B cell (primary cell): ENCODE measurements around the gene GGNBP2. TPM values are rescaled to one million over a fixed set of nuclear protein-coding genes. Genes with fewer than 3 reads are reported as not detected.

Experiments
- ATAC-seq: fragments of 200-7000 bp; cut with Tn5 transposase; one replicate; pipeline ENCODE4 v1.10.0; 2021; ENCODE audit warnings: low read depth, mild to moderate bottlenecking, moderate number of reproducible peaks, moderate library complexity
- CTCF ChIA-PET: fragments of 350-600 bp; sonication (Branson Sonifier 250); formaldehyde crosslinking; loops from one replicate; lab custom pipeline; 2021; ENCODE audit warnings: antibody characterized with exemption, inconsistent platforms; lab: Charles Lee
- POLR2A ChIA-PET: fragments of 350-600 bp; sonication (Branson Sonifier 250); formaldehyde crosslinking; loops from one replicate; lab custom pipeline; 2021; ENCODE audit warnings: antibody characterized with exemption; lab: Charles Lee
- DNase-seq: peaks from one replicate; pipeline ENCODE4 v3.0.0; 2013
- H2AFZ ChIP-seq: 2 replicates; pipeline ENCODE4 v1.6.1; 2012; ENCODE audit warnings: mild to moderate bottlenecking, low read depth, low read length; ENCODE audit not compliant: insufficient read depth, poor library complexity, severe bottlenecking
- H3K27ac ChIP-seq, 2 donors: 1 replicate in 1 of 2; 2 replicates in 1 of 2; pipeline ENCODE4 v1.5.1; 2012 to 2013; ENCODE audit warnings: low read length in 2 of 2, mild to moderate bottlenecking in 2 of 2, moderate library complexity in 1 of 2
- H3K27me3 ChIP-seq, 4 experiments: fragments of 200-600 bp in 1 of 4; sonication (generic) in 1 of 4; replicated peaks in 1 of 4; 1 replicate in 2 of 4; 2 replicates in 2 of 4; pipeline versions ENCODE4 v1.6.1 to v1.7.0; 2013 to 2016; ENCODE audit warnings: low read length in 3 of 4, mild to moderate bottlenecking in 2 of 4, mixed read lengths in 1 of 4, moderate library complexity in 1 of 4; ENCODE audit not compliant: insufficient read depth in 4 of 4, control insufficient read depth in 3 of 4; ENCODE audit errors: control extremely low read depth in 1 of 4
- H3K36me3 ChIP-seq, 2 experiments: replicated peaks in 1 of 2; 1 replicate in 1 of 2; 2 replicates in 1 of 2; pipeline versions ENCODE4 v1.6.1 to v1.7.1; 2013; ENCODE audit warnings: low read length in 1 of 2; ENCODE audit not compliant: insufficient read depth in 2 of 2, control insufficient read depth in 1 of 2; ENCODE audit errors: control extremely low read depth in 1 of 2, extremely low read depth in 1 of 2
- H3K4me1 ChIP-seq, 2 donors: fragments of 200-600 bp in 1 of 2; sonication (generic) in 1 of 2; 1 replicate in 1 of 2; 2 replicates in 1 of 2; pipeline versions ENCODE4 v1.5.1 to v1.6.1; 2013 to 2017; ENCODE audit warnings: low read length in 2 of 2; ENCODE audit not compliant: control insufficient read depth in 2 of 2, insufficient read depth in 2 of 2
- H3K4me2 ChIP-seq: replicated peaks from 2 replicates; pipeline ENCODE3; 2012; ENCODE audit warnings: mild to moderate bottlenecking, low read depth, low read length; ENCODE audit not compliant: poor library complexity, severe bottlenecking
- H3K4me3 ChIP-seq, 5 experiments: fragments of 200-600 bp in 1 of 5; sonication (generic) in 1 of 5; 1 replicate in 3 of 5; 2 replicates in 2 of 5; pipeline versions ENCODE4 v1.5.1 to v1.7.0; 2011 to 2016; ENCODE audit warnings: low read length in 4 of 5, mild to moderate bottlenecking in 4 of 5, low read depth in 2 of 5, control low read depth in 1 of 5, moderate library complexity in 1 of 5; ENCODE audit not compliant: insufficient read depth in 1 of 5; ENCODE audit errors: control extremely low read depth in 1 of 5, extremely low read depth in 1 of 5
- H3K79me2 ChIP-seq: fragments of 200-600 bp; sonication (generic); one replicate; pipeline ENCODE4 v1.6.0; 2016; ENCODE audit warnings: low read length; ENCODE audit not compliant: control insufficient read depth, insufficient read depth
- H3K9ac ChIP-seq: fragments of 200-600 bp; sonication (generic); 2 replicates; pipeline ENCODE4 v1.6.1; 2017; ENCODE audit warnings: mild to moderate bottlenecking, low read length, moderate library complexity
- H3K9me3 ChIP-seq, 3 donors: one replicate each; pipeline versions ENCODE4 v1.6.1 to v1.7.1; 2013; ENCODE audit warnings: low read length in 2 of 3; ENCODE audit not compliant: control insufficient read depth in 2 of 3, insufficient read depth in 1 of 3; ENCODE audit errors: control extremely low read depth in 1 of 3
- H4K20me1 ChIP-seq: 2 replicates; pipeline ENCODE4 v1.6.0; 2012; ENCODE audit warnings: mild to moderate bottlenecking, low read length; ENCODE audit not compliant: insufficient read depth, control insufficient read depth, poor library complexity, severe bottlenecking
- H3K27ac Mint-ChIP-seq: one replicate; pipeline ENCODE4 v1.8.0; 2021; ENCODE audit warnings: mixed read lengths
- H3K27me3 Mint-ChIP-seq: one replicate; pipeline ENCODE4 v1.8.0; 2021; ENCODE audit warnings: mixed read lengths
- H3K4me1 Mint-ChIP-seq: one replicate; pipeline ENCODE4 v1.8.0; 2021; ENCODE audit warnings: mixed read lengths
- H3K4me3 Mint-ChIP-seq: one replicate; pipeline ENCODE4 v1.8.0; 2021; ENCODE audit warnings: mixed read lengths
- H3K9me3 Mint-ChIP-seq: one replicate; pipeline ENCODE4 v1.8.0; 2022; ENCODE audit warnings: mixed read lengths; ENCODE audit not compliant: insufficient read depth
- CTCF ChIP-seq: fragments of 200-600 bp; IDR thresholded peaks from one replicate; pipeline ENCODE4 v1.8.0; 2022; ENCODE audit warnings: antibody characterized with exemption, mild to moderate bottlenecking
- EZH2 ChIP-seq: IDR thresholded peaks from 2 replicates; pipeline ENCODE4 v1.6.1; 2012; ENCODE audit warnings: borderline replicate concordance, low read depth, mild to moderate bottlenecking, moderate library complexity, low read length; ENCODE audit not compliant: insufficient read depth, poor library complexity, severe bottlenecking
- WGBS: methylation state at CpG from one replicate; pipeline ENCODE4 v1.1.5; 2013; ENCODE audit warnings: missing lambda C conversion rate; ENCODE audit not compliant: insufficient coverage; 5-methylcytosine and 5-hydroxymethylcytosine counted together
- intact Hi-C: fragments of 100-400 bp; cut with micrococcal nuclease; formaldehyde crosslinking; loops from one replicate; pipeline ENCODE4 v1.10.0; 2022
- polyA plus RNA-seq: library from polyadenylated mRNA; depleted of rRNA; stranded (reverse); fragments of >200 nt; gene quantifications from 2 replicates; pipeline ENCODE4 v1.2.3, GENCODE V29; 2012
- total RNA-seq, 2 donors: library from RNA; stranded (reverse); fragments of 120-200 nt in 1 of 2; gene quantifications; 1 replicate in 1 of 2; 2 replicates in 1 of 2; pipeline versions ENCODE4 v1.2.3 to v1.2.4, GENCODE V29; 2013 to 2022

The GGNBP2 gene
- total and polyA plus RNA-seq, 2 donors (not counting 1 experiment from before 2014, with no cell fraction given), result 107 to 137 TPM

- H3K9me3 Mint-ChIP-seq, result no peaks in the 10 kb centered on the region
- Histone ChIP-seq H3K4me3 (no peak overlapping the region), H3K4me1 (peaks cover 0 to 12% of the 10 kb centered on the region in 2 donors), H3K27ac (no peak overlapping the region), H3K36me3 (no peaks in the 10 kb centered on the region), H3K4me2 (no peak overlapping the region), H3K9ac (no peak overlapping the region), H2AFZ (no peak overlapping the region), H3K79me2 (no peaks in the 10 kb centered on the region), H3K27me3 (no peaks in the 10 kb centered on the region), H4K20me1 (no peaks in the 10 kb centered on the region), H3K9me3 (no peaks in the 10 kb centered on the region)
- intact Hi-C loops, result no loop called here
- no peak overlapping the region for H3K4me3 Mint-ChIP-seq
- no peak for ATAC-seq
- DNase-seq, result no peak
- ChIA-PET CTCF (interaction anchor here (0.5 kb wide), 1 partner anchor 369 kb away, joined by 3 read pairs; no protein-coding TSS in a partner anchor), POLR2A (no interaction called here)
- peaks cover 11% of the 10 kb centered on the region for H3K4me1 Mint-ChIP-seq
- H3K27me3 Mint-ChIP-seq, result no peaks in the 10 kb centered on the region
- TF ChIP-seq CTCF (no peak), EZH2 (no peak)
- H3K27ac Mint-ChIP-seq, result no peak overlapping the region
- WGBS, result 93% methylated on average over 3 of the region's 3 CpGs
These were observed 67.6 kb downstream of the GGNBP2 start for GRCh38 chr17:36612323-36612722.

- ChIA-PET POLR2A (no interaction called here), CTCF (no interaction called here)
- Histone ChIP-seq H3K27ac (no peak overlapping the region), H3K4me3 (no peak overlapping the region), H3K4me1 (peaks cover 0 to 12% of the 10 kb centered on the region in 2 donors), H4K20me1 (no peaks in the 10 kb centered on the region), H3K9ac (no peak overlapping the region), H3K36me3 (no peaks in the 10 kb centered on the region), H3K27me3 (no peaks in the 10 kb centered on the region), H3K79me2 (no peaks in the 10 kb centered on the region), H3K9me3 (no peaks in the 10 kb centered on the region), H2AFZ (no peak overlapping the region), H3K4me2 (no peak overlapping the region)
- Mint-ChIP-seq H3K27ac (no peak overlapping the region), H3K27me3 (no peaks in the 10 kb centered on the region), H3K4me3 (no peak overlapping the region), H3K4me1 (peaks cover 11% of the 10 kb centered on the region), H3K9me3 (no peaks in the 10 kb centered on the region)
- intact Hi-C loops, result no loop called here
- WGBS, result 82% methylated on average over 4 of the region's 4 CpGs
- ATAC-seq (no peak), DNase-seq (no peak)
- TF ChIP-seq CTCF (no peak), EZH2 (no peak)
These were observed 68.4 kb downstream of the GGNBP2 start for GRCh38 chr17:36613155-36613554.
